GM21786 (cell line): ENCODE measurements around the gene ZNF331.

ENCODE experiments used
- ATAC-seq: cut with Tn5 transposase; IDR thresholded peaks from one replicate; pipeline ENCODE4 v1.9.1; 2021; ENCODE audit not compliant: unreplicated experiment

The ZNF331 gene

DNA sequence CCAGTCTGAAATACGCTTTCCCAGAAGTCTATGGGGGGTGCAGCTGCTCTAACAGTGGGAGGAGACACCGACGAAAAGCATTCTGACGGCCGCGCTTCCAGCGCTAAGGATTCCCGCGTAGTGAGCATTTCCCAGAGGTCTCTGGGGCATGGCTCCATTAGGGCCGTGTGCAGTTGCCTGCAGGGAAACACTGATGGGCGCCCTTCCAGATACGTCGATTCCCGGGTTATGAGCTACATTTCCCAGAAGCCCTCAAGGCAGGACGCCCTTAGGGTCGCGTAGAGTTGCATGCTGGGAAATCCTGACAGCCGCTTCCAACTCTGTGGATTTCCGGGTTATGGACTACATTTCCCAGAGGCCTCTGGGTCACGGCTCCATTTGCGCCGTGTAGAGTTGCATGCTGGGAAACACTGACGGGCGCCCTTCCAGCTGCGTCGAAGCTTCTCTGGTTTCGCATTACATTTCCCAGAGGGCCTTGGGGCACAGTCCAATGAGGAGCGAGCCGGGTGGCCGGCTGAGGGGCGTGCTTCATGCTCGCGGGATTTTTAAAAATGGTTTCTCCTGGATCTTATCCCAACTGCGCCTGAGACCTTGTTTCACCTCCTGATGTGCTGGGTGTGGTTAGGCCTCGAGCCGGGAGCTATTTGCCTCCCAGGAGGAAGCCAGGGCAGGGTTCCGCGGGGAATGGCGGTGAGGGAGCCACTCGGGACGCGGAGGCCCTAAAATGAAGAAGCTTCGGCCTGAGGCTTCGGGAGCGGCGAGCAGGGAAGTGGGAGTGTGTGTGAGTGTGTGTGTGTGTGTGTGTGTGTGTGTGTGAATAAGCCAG is 17.2 kb upstream of the ZNF331 start:
- ATAC-seq, result peak; percentile 97

DNA sequence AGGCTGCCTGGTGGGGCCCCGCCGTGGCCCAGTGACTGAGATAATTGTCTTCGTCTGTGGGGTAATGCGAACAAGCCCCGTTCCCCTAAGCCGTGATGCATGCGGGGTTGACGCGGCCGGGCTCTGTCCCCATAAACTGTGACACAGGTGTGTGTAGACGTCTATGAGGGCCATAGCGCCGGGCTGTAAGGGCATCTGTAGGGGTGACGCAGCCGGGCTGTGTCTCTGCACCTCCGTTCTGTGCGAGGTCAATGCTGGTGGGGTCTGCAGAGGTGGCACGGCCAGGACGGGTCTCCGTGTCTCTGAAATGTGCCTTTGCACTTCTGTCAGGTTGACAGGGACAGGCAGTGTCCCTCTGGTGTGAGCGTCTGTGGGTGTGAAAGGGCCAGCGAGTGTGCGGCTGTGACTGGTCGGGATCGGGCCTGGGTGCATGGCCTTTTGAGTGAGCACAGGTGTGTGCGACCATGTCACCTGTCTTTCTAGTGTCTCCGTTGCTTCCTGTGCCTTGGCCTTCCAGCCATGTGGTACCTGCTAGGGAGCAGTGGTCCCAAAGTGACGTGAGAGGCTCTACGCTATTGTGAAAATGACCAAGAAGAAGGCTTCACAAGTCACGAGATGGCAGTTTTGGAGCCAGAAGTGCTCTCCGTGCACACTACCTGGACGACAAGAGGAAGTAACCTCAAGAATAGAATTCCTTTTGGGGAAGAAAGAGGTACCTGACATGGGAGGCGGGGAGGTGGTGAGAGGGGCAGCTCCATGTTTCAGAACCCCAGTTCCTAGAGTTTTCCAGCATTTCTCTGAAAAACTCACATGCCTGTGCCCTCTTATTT is 16.4 kb upstream of the ZNF331 start:
- no peak for ATAC-seq

DNA sequence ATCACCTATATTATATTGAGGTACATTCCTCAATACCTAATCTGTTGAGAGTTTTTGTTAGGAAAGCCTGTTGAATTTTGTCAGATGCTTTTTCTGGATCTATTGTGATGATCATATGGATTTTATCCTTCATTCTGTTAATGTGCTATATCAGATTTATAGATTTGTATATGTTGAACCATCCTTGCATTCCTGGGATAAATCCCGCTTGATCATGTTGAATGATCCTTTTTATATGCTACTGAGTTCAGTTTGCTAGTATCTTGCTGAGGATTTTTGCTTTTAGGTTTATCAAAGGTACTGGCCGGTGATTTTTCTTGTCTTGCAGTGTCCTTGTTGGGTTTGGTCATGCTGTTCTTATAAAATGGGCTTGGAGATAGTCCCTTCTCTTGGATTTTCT is 12.0 kb upstream of the ZNF331 start:
- no peak for ATAC-seq

DNA sequence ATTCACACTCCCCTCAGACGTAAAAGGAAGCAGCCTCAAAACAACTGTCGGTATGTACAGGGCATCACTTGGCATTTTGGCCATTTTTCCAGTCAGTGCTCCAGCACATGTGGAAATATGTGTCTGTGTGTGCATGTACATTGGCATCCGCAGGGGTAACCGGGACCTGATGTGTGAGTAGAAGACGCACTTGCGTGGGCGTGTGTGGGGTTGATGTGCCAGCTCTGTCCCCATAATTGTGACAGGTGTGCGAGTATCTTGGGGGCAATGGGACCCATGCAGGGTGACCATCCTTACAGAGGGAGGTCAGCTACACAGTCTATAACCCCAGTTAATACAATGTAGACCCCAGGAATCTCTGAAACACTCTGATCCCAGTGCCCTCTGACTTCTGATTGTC is 7.3 kb upstream of the ZNF331 start:
- no peak for ATAC-seq

DNA sequence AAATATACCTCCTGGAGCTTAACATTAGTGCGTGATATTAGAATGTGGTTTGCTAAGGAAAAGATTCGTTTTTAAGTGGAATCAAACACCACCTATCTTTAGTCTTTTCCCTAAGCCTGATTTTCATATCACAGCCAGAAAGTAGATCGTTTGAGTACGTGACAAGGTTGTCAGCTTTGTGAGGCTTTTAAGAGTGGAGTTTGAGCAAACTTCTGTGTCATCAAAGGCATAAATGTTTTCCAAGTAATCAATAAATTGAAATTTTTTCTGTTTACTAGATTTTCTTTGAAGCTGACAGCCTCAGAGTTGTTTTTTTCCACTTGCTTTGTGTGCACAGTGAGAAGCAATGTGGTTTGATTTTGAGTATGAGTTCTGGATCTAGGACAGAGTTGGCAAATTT is 6.5 kb upstream of the ZNF331 start:
- ATAC-seq, result no peak

DNA sequence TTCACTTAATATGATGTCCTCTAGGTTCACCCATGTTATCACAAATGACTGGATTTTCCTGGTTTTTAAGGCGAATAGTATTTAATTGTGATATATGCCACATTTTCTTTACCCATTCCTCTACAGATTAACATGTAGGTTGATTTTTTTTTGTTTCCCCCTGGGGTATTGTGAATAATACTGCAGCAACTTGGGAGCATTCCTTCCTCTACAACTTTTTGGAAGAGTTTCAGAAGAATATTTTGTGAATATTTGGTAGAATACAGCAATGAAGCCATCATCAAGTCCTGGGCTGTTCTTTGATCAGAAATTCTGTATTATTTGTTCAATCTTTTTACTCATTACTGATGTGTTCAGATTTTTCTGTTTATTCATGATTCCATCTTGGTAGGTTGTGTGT is 5.6 kb upstream of the ZNF331 start:
- no peak for ATAC-seq

DNA sequence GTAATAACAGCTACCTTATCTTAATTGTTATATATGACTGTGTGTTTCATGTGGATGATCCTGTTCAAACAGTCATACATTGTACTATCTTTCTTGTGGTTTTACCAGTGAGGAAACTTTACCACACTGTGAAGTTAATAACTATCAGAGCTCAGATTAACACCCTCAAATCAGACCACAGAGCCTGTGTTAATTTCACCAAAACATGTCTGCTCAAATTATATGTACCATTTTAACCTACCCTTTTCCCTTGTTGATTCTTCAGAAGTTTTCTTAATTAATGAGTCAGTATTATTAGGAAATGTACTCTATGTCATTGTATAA is 1.8 kb upstream of the ZNF331 start:
- no peak for ATAC-seq

DNA sequence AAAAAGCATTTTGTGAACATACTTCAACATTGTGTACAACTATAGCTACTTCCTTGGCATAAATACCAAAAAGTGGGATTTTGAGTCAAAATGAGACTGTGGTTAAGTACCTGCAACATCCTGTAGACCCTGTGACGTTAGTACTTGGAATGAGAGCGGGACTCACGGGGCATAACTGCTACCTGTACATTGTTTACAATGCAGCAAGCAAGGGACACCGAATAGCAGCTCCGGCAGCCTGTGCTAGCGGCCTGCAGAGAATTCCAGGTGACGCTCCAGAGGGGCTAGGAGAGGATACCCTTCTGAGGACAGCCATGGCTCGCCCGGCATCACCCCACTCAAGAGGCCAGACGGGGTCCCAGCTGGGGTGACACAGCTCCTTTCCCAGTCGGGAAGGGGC is 824 bp upstream of the ZNF331 start:
- ATAC-seq, result peak; percentile 6

DNA sequence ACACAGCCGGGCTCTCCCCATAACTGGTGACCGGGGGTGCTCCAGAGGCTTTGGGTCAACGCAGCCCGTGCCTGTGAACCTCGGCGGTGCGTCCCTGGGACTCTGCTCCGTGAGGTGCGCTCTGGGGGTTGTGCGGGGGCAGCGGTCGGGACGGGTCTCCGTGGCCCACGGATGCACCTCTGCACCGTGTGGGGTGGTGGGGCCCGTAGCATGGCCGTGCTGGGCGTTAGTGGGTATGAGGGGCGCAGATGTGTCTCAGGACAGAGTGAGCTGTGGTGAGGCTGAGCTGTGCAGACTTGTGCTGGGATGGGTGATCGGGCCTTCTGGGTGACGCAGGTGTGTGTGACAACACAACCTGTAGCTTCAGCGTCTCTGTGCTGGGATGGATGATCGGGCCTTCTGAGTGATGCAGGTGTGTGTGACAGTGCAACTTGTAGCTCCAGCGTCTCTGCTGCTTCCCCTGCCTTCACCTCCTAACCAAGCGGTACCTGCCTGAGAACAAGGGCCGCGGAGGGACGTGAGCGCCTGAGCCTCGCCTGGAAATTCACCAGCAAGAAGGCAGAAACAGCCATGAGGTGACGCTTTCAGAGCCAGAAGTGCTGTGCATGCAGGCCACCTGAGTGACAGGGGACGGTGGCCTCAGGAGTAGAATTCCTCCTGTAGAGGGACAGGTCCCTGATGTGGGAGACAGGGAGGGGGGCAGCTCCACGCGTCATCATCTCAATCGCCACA is 599 bp downstream of the ZNF331 start:
- ATAC-seq, result no peak

DNA sequence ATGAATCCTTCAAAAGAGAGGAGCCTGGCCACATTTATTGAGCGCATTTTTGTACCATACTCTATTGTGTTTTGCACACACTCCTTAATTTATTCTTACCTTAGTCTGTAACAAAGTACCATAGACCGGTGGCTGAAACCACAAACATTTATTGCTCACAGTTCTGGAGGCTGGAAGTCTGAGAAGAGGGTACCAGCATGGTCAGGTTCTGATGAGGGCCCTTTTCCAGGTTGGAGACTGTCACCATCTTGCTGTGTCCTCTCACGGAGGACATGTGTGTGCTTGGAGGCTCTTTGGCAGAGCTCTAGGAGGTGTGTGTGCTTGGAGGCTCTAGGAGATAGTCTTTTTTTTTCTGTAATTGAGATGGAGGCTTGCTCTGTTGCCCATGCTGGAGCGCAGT is 2.1 kb downstream of the ZNF331 start:
- ATAC-seq, result no peak

DNA sequence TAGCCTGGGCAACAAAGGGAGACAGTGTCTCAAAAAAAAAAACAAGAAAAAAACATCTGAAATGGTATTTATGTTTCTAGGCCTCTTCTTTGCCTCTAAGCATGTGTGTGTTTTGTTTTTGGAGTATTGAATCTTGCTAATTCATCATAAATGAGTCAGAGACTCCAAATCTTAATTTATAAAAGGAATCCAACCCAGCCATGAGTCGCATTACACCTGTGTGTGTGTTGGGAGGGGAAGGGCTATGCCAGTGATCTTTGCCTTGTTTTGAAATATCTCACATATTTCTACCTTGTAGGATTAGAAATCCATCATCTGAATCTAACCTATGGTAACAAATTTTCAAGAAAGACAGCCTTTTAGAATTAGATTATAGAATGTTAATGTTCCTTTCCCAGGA is 4.0 kb downstream of the ZNF331 start:
- ATAC-seq, result no peak

DNA sequence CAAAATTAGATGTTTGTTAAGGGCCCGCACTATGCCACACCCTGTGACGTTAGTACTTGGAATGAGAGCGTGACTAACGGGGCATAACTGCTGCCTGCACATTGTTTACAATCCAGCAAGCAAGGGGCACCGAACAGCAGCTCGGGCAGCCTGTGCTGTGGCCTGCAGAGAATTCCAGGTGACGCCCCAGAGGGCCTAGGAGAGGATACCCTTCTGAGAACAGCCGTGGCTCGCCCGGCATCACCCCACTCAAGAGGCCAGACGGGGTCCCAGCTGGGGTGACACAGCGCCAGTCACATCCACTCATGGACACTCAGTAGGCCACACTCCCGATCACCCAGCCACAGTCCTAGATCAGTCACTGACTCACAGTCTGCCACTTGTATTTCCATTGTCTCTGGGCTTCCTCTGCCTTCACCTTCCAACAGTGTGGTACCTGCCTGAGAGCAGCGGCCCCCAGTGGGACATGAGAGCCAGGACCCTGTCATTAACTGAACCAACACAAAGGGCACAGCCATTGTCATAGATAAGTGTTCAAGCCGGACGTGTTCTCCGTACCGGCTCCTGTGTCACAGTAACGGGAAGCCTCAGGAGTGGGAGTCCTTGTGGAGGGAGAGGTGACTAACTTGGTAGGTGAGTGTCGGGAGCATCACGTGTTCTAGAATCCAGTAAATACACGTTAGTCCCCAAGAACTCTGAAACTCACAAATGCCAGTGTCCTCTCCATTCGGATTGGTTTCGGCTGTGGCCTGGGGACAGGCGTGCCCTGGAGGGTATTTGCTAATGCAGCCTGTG is 7.5 kb downstream of the ZNF331 start:
- ATAC-seq, result no peak

DNA sequence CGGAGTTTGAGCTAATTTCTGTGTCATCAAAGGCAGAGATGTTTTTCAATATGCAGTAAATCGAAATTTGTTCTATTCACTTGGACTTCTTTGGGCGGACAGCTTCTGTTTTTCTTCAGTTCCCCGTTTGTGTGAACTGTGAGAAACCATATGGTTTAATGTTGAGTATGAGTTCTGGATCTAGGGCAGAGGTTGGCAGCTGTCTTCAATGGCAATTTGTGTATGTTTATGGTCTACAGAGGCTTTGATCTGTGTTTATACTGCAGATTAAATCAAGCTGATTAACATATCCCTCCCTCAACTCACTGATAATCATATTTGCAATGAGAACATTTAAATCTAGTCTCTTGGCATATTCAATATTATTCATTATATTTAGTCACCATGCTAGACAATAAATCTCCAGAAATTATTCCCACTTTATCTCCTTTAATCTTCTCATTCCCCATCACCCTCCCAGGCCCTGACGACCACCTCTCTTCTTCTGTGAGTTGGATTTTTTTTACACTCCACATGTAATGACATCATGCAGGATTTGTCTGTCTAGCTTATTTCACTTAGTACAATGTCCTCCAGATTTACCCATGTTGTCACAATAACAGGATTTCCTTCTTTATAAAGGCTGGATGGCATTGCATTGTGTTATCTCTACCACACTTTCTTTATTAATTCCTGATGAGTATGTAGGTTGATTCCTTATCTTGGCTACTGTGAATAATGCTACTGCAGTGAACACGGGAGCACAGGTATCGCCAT is 9.0 kb downstream of the ZNF331 start:
- no peak for ATAC-seq

DNA sequence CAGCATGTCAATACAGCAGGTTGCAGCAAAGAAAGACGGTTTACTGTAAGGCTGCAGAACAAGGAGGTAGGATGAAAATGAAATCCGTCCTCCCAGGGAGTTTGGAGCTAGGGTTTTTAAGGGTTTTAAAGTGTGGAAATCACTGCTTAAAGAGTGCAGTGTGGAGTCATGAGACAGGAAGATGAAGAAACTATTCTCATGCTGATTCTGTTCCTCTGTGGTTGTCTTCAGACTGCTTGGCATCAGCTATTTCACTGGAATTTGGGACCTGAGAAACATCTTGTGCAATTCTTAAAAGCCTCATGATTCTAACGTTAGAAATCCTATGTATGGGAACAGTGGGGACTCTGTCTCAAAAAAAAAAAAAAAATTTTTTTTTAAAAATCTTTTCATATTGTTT is 11.4 kb downstream of the ZNF331 start:
- ATAC-seq, result no peak

DNA sequence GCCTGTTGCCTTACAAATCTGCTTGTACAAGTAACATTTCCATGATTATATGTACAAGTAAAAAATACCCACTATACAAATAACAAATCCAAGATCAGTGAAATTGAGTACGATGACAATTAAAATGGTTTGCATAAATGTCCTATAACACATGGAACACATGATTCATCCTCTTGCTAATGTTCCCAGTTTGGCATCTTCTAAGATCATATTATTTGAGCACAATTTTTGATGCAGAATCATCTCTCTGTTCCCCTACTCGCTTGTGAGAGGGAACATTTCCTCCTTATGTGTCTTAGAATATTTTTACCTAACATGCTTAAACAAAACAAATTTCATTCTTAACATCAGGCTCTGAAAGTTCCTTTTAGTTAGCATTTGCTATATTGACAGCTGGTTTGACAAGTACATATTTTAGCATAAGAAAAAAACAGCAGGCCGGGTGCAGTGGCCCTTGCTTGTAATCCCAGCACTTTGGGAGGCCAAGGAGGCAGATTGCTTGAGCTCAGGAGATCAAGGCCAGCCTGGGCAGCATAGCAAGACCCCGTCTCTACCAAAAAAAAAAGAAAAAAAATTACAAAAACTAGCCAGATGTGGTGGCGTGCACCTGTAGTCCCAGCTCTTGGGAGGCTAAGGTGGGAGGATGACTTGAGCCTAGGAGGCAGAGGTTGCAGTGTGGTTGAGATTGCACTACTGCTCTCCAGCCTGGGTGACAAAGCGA is 14.2 kb downstream of the ZNF331 start:
- no peak for ATAC-seq

DNA sequence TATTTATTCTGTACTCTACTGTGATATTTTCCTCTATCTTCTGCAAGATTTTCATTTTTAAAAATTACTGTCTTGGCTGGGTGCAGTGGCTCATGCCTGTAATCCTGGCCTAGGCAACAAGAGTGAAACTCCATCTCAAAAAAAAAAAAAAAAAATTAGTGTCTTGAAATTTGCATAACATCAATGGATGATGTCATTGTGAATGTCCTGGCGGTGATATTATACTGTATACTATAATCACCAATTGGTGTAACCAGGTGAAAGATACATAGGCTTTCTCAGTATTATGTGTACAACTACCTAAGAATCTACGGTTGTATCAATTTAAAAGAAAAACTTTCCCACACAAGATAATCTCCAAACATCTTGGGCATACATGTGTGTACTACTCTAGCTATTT is 15.2 kb downstream of the ZNF331 start:
- no peak for ATAC-seq

DNA sequence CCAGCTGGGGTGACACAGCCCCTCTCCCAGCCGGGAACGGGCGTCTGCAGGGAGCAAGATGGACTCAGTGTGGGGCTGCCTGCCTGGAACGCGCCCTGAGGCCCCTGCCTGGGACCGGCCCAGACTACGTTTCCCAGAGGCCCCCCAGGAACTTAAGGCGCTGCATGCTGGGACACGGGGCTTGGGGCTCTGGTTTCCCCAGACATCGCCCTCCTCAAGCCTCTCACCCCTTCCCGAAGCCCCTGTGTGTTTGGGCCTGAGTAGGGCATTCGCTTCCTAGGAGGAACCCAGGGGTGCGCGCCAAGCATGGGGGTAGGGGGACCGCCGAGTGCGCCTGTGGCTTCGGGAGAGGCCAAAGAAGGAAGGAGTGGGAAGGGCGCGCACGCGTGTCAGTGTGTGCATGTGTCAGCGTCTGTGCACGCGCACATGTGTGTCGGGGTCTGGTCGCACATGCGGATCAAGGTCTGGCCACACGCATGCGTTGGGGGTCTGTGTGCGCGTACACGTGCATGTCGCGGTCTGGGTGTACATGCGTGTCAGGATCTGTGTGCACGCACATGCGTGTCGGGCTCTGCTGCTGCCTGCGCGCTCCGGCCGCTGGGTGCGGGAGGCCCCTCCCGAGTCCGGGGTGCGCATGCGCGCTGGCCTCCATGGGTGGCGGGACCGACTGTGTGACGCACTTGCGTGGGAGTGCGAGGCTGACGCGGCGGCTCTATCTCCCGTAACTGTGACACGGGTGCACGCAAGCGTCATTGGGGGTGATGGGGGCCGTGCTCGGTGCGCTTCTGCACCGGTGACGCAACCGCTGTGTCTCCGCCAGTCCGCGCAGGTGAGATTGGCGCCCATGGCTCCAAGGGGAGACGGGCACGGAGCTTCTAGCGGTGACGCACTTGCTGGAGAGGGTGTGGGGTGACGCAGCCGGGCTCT is 16.2 kb downstream of the ZNF331 start:
- ATAC-seq, result no peak

DNA sequence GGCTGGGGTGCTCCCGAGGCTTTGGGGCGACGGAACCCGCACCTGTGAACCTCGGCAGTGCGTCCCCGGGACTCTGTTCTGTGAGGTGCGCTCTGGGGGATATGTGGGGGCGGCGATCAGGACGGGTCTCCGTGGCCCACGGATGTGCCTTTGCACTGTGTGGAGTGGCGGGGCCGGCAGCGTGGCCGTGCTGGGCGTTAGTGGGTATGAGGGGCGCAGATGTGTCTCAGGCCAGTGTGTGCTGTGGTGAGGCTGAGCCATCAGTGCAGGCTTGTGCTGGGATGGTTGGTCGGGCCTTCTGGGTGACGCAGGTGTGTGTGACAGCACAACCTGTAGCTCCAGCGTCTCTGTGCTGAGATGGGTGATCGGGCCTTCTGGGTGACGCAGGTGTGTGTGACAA is 16.9 kb downstream of the ZNF331 start:
- ATAC-seq, result no peak

DNA sequence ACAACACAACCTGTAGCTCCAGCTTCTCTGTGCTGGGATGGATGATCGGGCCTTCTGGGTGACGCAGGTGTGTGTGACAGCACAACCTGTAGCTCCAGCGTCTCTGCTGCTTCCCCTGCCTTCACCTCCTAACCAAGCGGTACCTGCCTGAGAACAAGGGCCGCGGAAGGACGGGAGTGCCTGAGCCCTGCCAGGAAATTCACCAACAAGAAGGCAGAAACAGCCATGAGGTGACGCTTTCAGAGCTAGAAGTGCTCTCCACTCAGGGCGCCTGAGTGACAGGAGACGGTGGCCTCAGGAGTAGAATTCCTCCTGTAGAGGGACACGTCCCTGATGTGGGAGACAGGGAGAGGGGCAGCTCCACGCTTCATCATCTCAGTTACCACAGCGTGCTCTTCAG is 17.4 kb downstream of the ZNF331 start:
- no peak for ATAC-seq
